ENCODE measurements around the gene FUT3.

Gene FUT3

GRCh38 chr19:5799247-5800241, 51.7 kb downstream of the FUT3 start:
- DNase-seq: no peak

- DNase-seq: no peak
These were observed 53.0 kb downstream of the FUT3 start for GRCh38 chr19:5798244-5798643.

GRCh38 chr19:5795382-5795919, 55.8 kb downstream of the FUT3 start:
- no peak for DNase-seq

GRCh38 chr19:5793188-5793587, 58.1 kb downstream of the FUT3 start:
- no peak for DNase-seq
